MM.1S (cell line): ENCODE results near the gene LRRC75B.

Experiments
- EZH2 ChIP-seq: fragments of 300-600 bp; sonication (generic); optimal IDR thresholded peaks from 2 replicates; pipeline ENCODE3; 2017; ENCODE audit warnings: low read depth, mild to moderate bottlenecking, antibody characterized with exemption, low read length, mixed read lengths
- TF ChIP-seq, protein P1 (sequence below): fragments of 300-600 bp; sonication (generic); IDR thresholded peaks from 2 replicates; pipeline ENCODE4 v1.5.1; 2016; ENCODE audit warnings: antibody characterized with exemption, low read length, mixed read lengths

DNA sequence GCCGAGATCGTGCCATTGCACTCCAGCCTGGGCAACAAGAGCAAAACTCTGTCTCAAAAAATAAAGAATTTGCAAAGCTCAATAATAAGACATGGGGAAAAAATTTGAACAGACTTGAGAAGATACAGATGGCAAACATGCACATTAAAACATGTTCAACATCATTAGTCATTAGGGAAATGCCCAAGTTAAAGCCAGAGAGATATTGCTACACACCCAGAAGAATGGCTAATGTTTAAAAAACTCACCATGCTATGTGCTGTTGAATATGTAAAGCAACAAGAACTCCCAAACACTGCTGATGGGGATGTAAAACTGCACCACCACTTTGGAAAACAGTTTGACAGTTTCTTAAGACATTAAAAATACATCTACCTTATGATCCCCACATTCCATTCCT lies 12.6 kb downstream of the LRRC75B start:
- TF ChIP-seq, protein P1, sequence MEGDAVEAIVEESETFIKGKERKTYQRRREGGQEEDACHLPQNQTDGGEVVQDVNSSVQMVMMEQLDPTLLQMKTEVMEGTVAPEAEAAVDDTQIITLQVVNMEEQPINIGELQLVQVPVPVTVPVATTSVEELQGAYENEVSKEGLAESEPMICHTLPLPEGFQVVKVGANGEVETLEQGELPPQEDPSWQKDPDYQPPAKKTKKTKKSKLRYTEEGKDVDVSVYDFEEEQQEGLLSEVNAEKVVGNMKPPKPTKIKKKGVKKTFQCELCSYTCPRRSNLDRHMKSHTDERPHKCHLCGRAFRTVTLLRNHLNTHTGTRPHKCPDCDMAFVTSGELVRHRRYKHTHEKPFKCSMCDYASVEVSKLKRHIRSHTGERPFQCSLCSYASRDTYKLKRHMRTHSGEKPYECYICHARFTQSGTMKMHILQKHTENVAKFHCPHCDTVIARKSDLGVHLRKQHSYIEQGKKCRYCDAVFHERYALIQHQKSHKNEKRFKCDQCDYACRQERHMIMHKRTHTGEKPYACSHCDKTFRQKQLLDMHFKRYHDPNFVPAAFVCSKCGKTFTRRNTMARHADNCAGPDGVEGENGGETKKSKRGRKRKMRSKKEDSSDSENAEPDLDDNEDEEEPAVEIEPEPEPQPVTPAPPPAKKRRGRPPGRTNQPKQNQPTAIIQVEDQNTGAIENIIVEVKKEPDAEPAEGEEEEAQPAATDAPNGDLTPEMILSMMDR = no peak
- no peak for TF ChIP-seq EZH2
